OCI-LY7 (cell line): Measurements from ENCODE around the gene IMMP2L. TPM values are rescaled to one million over a fixed set of nuclear protein-coding genes. Genes with fewer than 3 reads are reported as not detected.
A peak's percentile ranks its signal among the peaks of the same experiment; 100 is the strongest.

Experiments
- BruUV-seq: library from RNA; stranded (reverse); fragments of 400-500 nt; replicated peaks from 2 replicates; lab custom pipeline; 2021; lab: Mats Ljungman, UMichigan
- CTCF ChIA-PET: fragments of 300-600 bp; sonication (Branson Sonifier 250); formaldehyde crosslinking; loops from one replicate; lab custom pipeline; 2022; ENCODE audit warnings: antibody characterized with exemption; ENCODE audit not compliant: unreplicated experiment; lab: Charles Lee
- POLR2A ChIA-PET: fragments of 300-600 bp; sonication (Branson Sonifier 250); formaldehyde crosslinking; loops from one replicate; lab custom pipeline; 2022; ENCODE audit warnings: antibody characterized with exemption; lab: Charles Lee
- DNase-seq: peaks from one replicate; pipeline ENCODE4 v3.0.0-alpha.2; 2015; ENCODE audit warnings: low spot score
- H2AFZ ChIP-seq: fragments of 200-600 bp; sonication (generic), shearing (Covaris generic); 2 replicates; pipeline ENCODE4 v1.6.1; 2014; ENCODE audit warnings: mild to moderate bottlenecking, antibody characterized with exemption, low read length, moderate library complexity
- H3K27ac ChIP-seq: fragments of 200-600 bp; sonication (generic); 2 replicates; pipeline ENCODE4 v1.5.1; 2014; ENCODE audit warnings: mixed run types, low read depth, mild to moderate bottlenecking, moderate library complexity, low read length, inconsistent platforms; ENCODE audit not compliant: poor library complexity, severe bottlenecking
- H3K36me3 ChIP-seq: fragments of 200-600 bp; sonication (generic); 2 replicates; pipeline ENCODE4 v1.6.1; 2014; ENCODE audit warnings: mild to moderate bottlenecking, antibody characterized with exemption, low read length, moderate library complexity, mixed read lengths; ENCODE audit not compliant: insufficient read depth
- H3K4me1 ChIP-seq: fragments of 200-600 bp; sonication (generic); 2 replicates; pipeline ENCODE4 v1.5.1; 2014; ENCODE audit warnings: mild to moderate bottlenecking, low read length; ENCODE audit not compliant: insufficient read depth, poor library complexity, severe bottlenecking
- H3K4me2 ChIP-seq: fragments of 200-600 bp; sonication (generic); 2 replicates; pipeline ENCODE4 v1.6.1; 2014; ENCODE audit warnings: mild to moderate bottlenecking, low read length
- H3K4me3 ChIP-seq: fragments of 200-600 bp; sonication (generic); 2 replicates; pipeline ENCODE4 v1.5.1; 2014; ENCODE audit warnings: mild to moderate bottlenecking, low read depth, low read length; ENCODE audit not compliant: poor library complexity, severe bottlenecking
- H3K79me2 ChIP-seq: fragments of 200-600 bp; sonication (generic); 2 replicates; pipeline ENCODE4 v1.6.1; 2016; ENCODE audit warnings: low read depth, mild to moderate bottlenecking, low read length, moderate library complexity, mixed read lengths; ENCODE audit not compliant: insufficient read depth
- H3K9me2 ChIP-seq: fragments of 200-600 bp; sonication (generic); 2 replicates; pipeline ENCODE4 v1.6.1; 2016; ENCODE audit warnings: mild to moderate bottlenecking, low read length, mixed read lengths; ENCODE audit not compliant: insufficient read depth
- H3K9me3 ChIP-seq: fragments of 200-600 bp; sonication (generic); 2 replicates; pipeline ENCODE4 v1.6.1; 2014; ENCODE audit warnings: mild to moderate bottlenecking, mixed run types, low read length, mixed read lengths
- H4K20me1 ChIP-seq: fragments of 200-600 bp; sonication (generic); 2 replicates; pipeline ENCODE4 v1.6.1; 2014; ENCODE audit warnings: mild to moderate bottlenecking, antibody characterized with exemption, low read length, moderate library complexity, mixed read lengths; ENCODE audit not compliant: insufficient read depth
- CTCF ChIP-seq: fragments of 200-600 bp; sonication (generic); conservative IDR thresholded peaks from 2 replicates; pipeline ENCODE4 v1.5.1; 2014; ENCODE audit warnings: mild to moderate bottlenecking, antibody characterized with exemption, low read length, moderate library complexity, mixed read lengths
- EZH2phosphoT487 ChIP-seq: fragments of 200-600 bp; sonication (generic); IDR thresholded peaks from 2 replicates; pipeline ENCODE4 v1.6.1; 2018; ENCODE audit warnings: low read depth, borderline replicate concordance, mild to moderate bottlenecking, mixed run types, antibody characterized with exemption, low read length, moderate library complexity, mixed read lengths
- intact Hi-C: fragments of 100-400 bp; cut with micrococcal nuclease; formaldehyde crosslinking; loops from one replicate; pipeline ENCODE4 v1.10.0; 2022; ENCODE audit not compliant: unreplicated experiment
- total RNA-seq, 2 experiments: library from RNA; depleted of rRNA in 1 of 2; stranded (reverse); fragments of >200 nt in 1 of 2; shearing (Covaris generic) in 1 of 2; gene quantifications; 2 replicates each; pipeline ENCODE4 v1.2.3, GENCODE V29; 2014 to 2022

IMMP2L gene
- total RNA-seq, 2 experiments from 2014 or later, result 8.0 to 25.4 TPM

GRCh38 chr7:111094419-111094818, 467.9 kb downstream of the IMMP2L start:
- Histone ChIP-seq H3K4me1 (no peaks in the 10 kb centered on the region), H4K20me1 (no peaks in the 10 kb centered on the region), H3K36me3 (no peaks in the 10 kb centered on the region), H3K9me2 (no peaks in the 10 kb centered on the region), H3K4me2 (no peak overlapping the region), H3K4me3 (no peak overlapping the region), H2AFZ (no peak overlapping the region), H3K27ac (no peak overlapping the region), H3K9me3 (no peaks in the 10 kb centered on the region), H3K79me2 (no peaks in the 10 kb centered on the region)
- TF ChIP-seq EZH2phosphoT487 (no peak), CTCF (no peak)
- intact Hi-C loops, result loop anchor here (5.0 kb wide), 1 partner anchor 468 kb away; the partner anchor contains the start of gene IMMP2L
- CTCF ChIA-PET, result no interaction called here
- no TSS peak for BruUV-seq
- POLR2A ChIA-PET, result interaction anchor here (1.0 to 1.3 kb wide), 2 partner anchors 16 to 743 kb away, joined by 3 to 7 read pairs; no protein-coding TSS in a partner anchor
- DNase-seq, result no peak

- Histone ChIP-seq H3K9me2 (no peaks in the 10 kb centered on the region), H2AFZ (no peak overlapping the region), H3K4me2 (peak overlapping the region; percentile 17; the same call in 1 of the 2 replicates), H3K36me3 (no peaks in the 10 kb centered on the region), H3K4me1 (no peaks in the 10 kb centered on the region), H3K4me3 (no peak overlapping the region), H3K79me2 (no peaks in the 10 kb centered on the region), H4K20me1 (no peaks in the 10 kb centered on the region), H3K27ac (no peak overlapping the region), H3K9me3 (no peaks in the 10 kb centered on the region)
- ChIA-PET CTCF (no interaction called here), POLR2A (interaction anchor here (1.3 kb wide), 1 partner anchor 17 kb away, joined by 3 read pairs; no protein-coding TSS in a partner anchor)
- intact Hi-C loops, result loop anchor here (5.0 kb wide), 1 partner anchor 469 kb away; the partner anchor contains the start of gene IMMP2L
- no TSS peak for BruUV-seq
- TF ChIP-seq CTCF, result no peak
- TF ChIP-seq EZH2phosphoT487, result no peak
- DNase-seq, result no peak
Measured at GRCh38 chr7:111093496-111093895, 468.8 kb downstream of the IMMP2L start.
